DMS 273 (cell line): ENCODE data around the gene GSKIP.
"Not testable (repeated sequence)": the region's sequence is repeated elsewhere in the genome, so short reads cannot be mapped to it uniquely, and the experiment has no call there.

Source experiments
- DNase-seq: peaks from one replicate; lab custom pipeline; 2025; ENCODE audit not compliant: unreplicated experiment; lab: John Stamatoyannopoulos, UW

GSKIP gene, protein sequence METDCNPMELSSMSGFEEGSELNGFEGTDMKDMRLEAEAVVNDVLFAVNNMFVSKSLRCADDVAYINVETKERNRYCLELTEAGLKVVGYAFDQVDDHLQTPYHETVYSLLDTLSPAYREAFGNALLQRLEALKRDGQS

DNA sequence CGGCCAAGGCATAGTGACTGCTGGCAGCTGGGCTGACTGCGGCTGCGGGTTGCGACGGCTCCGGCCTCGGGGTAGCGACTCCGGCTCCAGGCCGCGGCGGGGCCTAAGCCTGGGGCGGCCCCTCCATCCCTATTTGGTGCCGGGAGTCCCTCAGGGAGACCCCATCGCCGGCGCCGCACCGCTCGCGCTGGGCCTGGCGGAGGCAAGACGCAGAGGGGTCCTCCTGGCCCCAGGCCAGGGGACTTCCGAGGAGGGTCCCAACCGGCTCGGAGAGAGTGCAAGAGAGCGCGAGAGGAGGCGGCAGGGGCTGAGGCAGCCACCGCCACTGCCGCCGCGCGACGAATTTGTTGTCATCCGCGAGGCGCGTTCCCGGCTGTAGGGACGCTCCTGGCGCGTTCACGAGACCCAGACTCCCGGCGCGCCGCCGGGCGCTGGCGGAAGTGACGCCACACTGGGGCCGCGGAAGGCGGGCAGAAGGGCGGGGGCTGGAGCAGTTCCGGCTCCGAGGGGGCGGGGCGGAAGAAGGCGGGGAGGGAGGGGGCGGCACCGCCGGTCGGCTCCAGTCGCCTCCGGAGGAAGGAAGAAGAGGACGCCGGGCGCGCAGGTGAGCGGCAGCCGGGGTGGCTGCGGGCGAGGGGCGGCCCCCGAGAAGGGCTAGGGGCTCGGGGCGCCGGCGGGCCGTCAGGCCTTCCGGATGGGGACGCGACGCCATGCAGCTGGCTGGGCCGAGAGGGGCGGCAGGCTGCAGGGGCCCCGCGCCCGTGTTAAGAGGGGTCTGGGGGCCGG lies at the start of gene GSKIP, which contains the start of gene ATG2B:
Gene GSKIP, plus strand, starts transcription at position 562 of the 786 bp plus-strand sequence. CDS start 18,722 bp downstream, outside the sequence.
Gene ATG2B, minus strand, starts transcription at position 377 of the 786 bp plus-strand sequence. Its CDS starts 365 bp downstream, at position 12.
- peak; percentile 97 for DNase-seq

DNA sequence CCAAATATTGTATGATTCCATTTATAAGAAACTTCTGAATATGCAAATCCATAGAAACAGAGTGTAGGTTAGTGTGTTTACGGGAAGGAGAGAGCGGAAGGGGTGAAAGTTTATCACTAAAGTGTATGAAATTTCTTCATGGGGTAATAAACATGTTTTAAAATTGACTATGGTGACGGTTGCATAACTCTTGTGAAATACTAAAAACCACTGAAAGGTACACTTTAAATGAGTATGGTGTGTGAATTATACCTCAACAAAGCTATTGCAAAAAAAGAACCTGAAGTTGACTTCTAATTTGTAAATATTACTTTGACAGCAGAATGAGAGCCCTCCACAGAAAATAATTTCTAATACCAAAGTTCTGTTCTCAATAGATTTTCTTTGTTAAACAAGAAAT lies 47.2 kb upstream of the GSKIP start:
- DNase-seq: no peak

DNA sequence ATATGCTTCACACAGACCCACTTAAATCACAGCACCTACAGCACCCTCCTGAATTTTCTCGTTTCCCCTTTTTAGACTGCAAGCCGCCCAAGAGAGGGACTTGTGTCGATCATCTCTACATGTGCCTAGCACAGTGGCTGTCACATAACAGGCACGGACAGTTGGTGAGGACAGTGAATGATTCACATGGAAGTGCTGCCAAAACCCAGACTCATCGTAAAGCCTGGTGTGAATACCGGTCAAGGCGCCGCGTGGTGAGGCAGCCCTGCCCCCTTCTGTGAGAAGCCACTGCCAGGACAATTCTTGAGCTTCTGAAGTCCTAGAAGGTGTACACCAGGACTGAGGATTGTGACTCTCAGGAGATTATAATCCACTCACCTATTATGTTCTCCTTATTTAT lies 44.5 kb upstream of the GSKIP start:
- DNase-seq: no peak

DNA sequence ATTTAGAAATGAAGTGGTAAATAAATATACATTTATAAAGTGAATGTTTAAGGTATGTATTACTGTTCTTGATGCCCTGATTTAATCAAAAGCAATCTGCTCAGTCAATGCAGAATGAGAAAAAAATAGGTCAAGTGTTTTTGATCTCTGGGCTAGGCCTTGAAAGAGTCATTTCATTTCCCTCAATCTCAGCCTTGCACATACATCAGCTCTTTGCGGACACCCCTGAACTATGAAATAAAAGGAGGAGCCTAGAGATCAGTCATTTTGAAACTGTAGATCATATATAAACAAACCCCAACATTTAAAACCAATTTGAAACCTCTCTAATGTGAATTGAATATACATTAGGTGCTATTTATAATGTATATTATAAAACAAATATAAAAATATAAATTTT lies 42.7 kb upstream of the GSKIP start:
- DNase-seq: no peak

DNA sequence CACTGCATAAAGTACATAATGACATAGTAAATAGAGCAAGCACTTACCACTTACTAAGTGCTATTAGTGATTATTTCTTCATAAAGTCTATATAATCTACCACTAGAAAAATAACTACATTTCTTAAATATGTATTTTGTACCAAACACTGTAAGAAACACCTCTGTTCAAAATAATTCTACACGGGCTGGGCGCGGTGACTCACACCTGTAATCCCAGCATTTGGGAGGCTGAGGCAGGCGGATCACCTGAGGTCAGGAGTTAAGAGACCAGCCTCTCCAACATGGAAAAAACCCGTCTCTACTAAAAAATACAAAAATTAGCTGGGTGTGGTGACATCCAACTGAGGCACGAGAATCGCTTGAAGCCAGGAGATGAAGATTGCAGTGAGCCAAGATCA lies 39.1 kb upstream of the GSKIP start:
- DNase-seq: no peak

DNA sequence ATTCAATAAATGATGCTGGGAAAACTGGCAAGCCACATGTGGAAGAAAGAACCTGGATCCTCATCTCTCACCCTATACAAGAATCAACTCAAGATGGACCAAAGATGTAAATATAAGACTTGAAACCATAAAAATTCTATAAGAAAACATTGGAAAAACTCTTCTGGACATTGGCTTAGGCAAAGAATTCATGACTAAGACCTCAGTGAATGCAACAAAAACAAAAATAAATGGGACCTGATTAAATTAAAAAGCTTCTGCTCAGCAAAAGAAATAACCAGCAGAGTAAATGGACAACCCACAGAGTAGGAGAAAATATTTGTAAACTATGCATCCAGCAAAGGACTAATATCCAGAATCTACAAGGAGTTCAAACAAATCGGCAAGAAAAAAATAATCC lies 24.8 kb upstream of the GSKIP start:
- DNase-seq: no peak

DNA sequence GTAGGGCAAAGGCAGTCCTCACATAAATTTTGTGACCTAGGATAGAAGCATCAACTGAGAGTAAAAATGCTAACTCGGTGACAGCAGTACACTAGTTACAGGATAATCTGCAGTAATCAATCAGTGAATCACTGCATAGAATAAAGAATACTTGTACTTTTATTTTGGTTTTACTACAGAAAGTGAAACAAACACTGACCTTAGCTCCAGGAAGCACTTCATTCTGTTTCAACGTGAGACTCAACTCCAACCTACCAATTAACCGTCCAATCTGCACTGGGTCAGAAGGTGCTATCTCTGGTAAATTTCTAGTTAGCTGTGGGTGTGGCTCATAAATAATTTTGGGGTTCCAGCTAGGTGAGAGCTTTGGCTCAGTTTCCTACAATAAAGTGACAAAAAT lies 22.0 kb upstream of the GSKIP start:
- DNase-seq: no peak

DNA sequence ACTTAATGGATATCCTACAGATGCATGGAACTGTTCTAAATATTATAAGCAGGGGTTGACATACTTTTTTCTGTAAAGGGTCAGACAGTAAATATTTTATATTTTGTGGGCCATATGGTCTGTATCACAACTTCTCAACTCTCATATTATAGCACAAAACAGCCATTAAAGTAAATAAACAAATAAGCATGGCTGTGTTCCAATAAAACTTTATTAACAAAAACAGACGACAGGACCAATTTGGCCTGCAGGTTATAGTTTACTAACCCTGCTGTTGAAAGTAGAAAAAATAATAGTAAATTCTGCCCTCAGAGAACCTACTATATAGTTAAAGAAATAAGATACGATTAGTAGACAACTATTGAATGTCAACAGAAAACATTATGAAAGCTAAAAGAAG lies 17.7 kb upstream of the GSKIP start:
- DNase-seq: no peak

DNA sequence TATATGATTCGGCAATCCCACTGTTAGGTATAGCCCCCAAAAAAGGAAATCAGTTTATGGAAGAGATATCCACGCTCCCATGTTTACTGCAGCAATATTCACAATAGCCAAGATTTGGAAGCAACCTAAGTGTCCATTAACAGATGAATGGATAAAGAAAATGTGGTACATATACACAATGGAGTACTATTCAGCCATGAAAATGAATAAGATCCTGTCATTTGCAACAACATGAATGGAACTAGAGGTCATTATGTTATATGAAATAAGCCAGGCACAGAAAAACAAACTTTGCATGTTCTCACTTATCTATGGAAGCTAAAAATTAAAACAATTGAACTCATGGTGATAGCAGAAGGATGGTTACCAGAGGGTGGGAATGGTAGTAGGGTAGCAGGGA lies 15.4 kb upstream of the GSKIP start:
- DNase-seq: not testable (repeated sequence)

DNA sequence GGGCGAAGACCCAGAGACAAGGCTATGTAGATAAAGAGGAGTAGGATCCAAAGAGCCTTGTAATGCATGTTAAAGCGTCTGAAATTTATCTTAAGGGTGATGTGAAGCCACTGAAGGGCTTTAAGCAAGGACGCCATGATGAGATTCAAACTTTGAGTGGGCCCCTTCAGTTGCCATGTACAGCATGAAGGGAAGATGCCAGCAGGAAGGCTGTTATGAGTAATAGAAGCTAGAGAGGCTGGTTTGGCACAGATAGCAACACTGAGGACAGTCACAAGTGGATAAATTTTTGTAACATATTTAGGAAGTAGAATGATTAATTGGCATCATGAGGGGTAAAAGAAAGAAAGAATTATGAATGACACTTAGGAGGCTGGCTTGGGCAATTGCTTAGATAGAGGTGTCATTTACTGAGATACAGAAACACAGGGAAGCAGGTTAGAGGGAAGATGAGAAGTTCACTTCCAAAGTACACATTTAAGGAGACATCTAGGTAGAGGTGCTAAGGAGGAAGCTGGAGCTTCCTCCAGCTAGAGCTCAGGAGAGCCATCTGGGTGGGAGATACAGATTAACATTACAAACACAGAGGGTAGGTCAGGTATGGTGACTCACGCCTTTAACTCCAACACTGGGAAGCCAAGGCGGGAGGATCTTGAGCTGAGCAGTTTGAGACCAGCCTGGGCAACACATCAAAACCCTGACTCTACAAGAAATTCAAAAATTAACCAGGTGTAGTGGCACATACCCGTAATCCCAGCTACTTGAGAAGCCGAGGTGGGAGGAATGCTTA lies 13.8 kb upstream of the GSKIP start:
- no peak for DNase-seq

DNA sequence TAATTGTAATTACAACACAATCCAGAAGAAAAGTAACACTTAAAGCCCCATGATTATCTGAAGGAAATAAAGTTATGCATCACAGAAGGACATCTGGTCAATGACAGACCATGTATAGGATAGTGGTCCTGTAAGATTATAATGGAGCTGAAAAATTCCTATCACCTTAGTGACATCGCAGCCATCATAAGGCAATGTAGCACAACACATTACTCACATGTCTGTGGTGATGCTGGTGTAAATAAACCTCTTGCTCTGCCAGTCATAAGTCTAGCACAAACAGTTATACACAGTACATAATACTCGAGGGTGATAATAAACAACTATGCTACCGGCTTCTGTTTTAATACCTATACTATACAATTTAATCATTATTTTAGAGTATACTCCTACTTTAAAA lies 11.3 kb upstream of the GSKIP start:
- no peak for DNase-seq

DNA sequence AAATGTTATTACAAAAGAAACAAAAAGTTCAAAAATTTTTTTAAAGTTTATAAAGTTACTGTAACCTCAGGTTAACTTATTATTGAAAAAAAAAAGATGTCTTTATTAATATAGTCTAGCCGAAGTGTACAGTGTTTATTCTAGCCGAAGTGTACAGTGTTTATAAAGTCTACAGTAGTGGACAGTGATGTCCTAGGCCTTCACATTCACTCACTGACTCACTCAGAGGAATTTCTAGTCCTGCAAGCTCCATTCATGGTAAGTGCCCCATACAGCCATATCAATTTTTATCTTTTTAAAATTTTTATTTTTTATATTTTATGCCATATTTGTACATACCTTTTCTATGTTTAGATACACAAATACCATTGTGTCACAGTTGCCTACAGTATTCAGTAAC lies 10.6 kb upstream of the GSKIP start:
- no peak for DNase-seq

DNA sequence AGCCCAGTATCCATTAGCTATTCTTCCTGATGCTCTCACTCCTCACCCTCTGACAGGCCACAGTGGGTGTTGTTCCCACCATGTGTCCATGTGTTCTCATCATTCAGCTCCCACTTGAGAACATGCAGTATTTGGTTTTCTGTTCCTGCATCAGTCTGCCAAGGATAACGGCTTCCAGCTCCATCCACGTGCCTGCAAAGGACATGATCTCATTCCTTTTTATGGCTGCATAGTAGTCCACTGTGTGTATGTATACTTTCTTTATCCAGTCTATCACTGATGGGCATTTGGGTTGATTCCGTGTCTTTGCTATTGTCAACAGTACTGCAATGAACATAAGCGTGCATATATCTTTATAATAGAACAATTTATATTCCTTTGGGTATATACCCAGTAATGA lies 9.1 kb upstream of the GSKIP start:
- no peak for DNase-seq

DNA sequence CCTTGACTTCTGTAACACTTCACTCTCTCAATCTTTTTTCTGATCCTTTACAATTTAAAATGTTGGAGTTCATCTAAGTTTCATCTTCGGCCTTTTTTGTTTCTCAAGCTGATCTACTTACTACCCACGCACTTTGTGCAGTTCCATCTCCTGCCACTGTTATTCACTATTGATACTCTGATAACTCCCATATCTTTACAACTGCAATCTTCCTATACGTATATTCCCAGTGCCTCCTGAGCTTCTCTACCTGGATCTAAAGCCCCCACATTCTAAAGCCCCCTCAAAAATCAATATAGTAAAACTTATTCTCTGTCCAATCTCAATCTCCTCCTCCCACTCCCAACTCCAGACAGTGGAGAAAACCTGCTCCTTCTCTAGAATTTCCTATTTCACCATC lies 6.1 kb upstream of the GSKIP start:
- no peak for DNase-seq

DNA sequence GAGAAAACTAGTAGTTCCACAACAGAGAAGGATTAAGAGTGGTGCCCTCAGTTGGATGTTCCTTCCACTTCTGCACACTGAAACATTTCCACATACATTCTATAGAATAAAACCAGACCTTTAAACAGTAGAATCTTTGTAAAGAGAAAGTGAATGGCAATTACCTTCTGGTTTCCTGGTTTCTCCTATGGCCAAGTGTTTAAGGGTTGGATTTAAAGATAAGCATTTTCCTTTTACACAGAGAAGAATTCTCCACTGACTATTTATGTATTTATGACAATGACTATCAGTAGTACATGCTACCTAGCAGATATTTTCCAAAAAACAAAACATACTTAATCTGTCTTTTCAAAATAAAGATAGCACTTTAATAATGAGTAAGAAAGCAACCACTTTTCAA lies 3.4 kb upstream of the GSKIP start:
- DNase-seq: no peak

DNA sequence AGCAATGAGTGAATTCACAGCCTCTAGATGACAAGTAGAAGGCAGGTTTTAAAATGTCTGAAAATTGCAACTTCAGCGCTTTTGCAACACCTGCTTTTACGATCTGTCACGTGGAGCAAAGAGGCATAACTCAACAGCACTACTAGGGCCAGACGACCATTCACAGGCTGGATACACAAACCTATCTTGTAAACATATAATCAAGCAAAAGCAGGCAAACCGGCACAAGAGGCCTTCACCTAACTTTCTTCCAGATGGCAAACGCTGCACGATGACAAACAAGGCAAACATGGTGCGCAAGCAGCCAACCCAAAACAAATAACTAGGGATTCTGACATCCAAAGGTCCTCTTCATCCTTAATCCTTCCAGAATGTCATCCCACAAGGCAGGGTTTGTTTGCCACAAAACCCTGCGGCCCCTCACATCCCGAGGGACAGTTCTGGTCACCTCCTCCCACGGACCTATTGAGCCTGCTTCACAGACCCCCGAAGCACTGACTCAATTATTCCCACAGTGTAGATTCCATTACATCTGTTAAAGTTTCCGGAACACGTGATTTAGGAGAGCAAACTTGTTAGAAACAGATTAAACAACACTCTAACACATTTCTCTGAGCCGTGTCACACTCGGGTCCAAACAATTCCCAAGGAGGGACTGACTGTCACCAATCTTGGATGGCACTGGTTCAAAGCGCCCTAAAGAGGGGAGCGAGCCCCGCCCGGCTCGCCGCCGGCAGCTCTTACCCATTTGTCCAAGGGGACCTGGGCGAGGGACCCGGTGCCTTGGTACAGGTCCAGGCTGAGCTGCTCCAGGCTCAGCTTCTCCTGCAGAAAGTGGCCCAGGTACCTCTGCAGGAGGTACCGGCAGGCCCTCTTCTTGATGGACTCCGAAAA lies 1.0 kb upstream of the GSKIP start:
- DNase-seq: peak; percentile 61

DNA sequence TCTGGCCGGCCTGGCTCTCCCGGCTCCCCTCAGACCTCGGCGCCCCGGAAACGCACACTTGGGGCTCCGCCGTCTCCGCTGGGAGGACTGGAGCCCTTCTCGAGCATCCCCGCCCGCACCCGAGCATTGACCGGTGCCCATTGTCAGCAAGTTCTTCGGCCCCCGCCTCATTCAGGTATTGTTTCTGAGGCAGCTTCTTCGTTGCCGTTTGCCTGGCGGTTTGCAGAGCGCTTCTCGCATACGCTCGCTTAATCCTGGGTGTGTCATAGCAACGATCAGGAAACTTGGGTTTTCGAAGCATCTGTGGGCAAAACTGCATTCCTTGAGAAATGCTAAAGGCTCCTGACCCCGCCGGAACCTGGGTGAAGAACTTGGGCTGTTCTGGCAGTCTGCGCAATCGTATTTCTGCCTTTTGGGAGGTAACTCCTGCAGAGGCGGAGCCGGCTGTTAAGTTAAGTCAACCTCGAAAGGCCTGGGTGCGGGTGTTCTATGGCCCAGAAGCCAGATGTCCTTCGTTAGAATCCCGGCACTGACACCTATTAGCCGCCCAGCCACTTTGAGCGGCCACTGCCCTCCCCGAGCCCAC lies 518 bp downstream of the GSKIP start:
- peak; percentile 76 for DNase-seq

DNA sequence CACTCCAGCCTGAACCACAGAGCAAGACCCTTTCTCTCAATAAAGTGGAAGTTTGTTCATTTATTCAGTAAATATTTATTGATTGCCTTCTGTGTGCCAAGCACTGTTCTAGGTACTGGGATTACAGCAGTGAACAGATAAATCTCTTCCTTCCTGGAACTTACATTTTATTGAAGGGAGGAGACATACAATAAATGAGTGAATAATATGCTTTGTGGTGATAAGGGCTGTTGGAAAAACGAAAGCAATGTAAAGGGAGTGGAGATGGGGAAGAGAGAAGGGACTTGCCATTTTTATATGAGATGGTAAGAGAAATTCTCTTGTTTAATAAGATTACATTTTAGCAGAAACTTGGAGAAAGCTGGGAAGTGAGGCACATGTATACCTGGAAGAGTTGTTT lies 1.6 kb downstream of the GSKIP start:
- DNase-seq: no peak

DNA sequence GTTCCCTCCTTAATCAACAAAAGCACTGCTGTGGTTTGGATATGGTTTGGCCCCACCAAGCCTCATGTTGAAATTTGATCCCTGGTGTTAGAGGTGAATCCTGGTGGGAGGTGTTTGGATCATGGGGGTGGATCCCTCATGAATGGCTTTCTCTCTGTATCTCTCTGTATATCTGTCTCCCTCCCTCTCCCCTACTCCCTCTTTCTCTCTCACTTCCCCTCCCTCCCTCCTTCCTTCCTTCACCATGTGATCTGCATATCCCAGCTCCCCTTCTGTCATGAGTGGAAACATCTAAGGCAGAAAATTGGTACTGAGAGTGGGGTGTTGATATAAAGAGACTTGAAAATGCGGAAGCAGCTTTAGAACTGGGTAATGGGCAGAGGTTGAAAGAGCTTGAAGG lies 5.2 kb downstream of the GSKIP start:
- no peak for DNase-seq

DNA sequence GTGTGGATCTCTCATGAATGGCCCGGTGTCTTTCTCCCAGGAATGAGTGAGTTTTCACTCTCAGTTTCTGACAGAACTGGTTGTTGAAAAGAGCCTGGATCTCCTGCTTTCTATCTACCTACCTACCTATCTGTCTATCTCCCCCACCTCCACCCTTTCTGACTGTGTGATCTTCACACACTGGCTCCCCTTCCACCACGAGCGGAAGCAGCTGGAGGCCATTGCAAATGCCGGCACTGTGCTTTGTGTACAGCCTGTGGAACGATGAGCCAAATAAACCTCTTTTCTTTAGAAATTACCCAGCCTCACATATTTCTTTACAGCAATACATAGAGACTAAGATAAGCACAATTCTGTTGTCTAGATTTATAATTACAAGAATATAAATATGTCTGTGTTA lies 7.2 kb downstream of the GSKIP start:
- no peak for DNase-seq

DNA sequence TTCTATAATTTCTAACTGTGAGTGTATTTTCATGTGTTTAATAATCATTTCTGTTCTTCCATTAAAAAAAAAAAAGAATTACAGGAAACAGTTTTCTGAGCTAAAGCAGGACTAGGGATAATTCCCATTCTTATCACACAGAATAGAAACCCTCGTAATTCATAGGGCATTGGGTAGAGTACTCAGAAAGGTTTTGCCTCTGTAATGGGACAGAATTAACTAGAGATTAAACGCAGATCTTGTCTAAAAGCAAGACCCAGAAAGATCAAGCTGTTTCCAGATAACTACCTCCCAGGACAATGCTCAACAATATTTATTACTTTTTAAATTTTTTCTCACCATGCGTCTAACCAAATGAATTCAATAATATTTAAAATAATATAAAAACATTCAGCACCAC lies 10.2 kb downstream of the GSKIP start:
- no peak for DNase-seq
